Retinal pigment epithelial cell (primary cell): ENCODE measurements around the gene UST.

Source experiments
- DNase-seq: peaks from one replicate; pipeline ENCODE4 v3.0.0-alpha.2; 2010; ENCODE audit warnings: low read depth
- H3K4me3 ChIP-seq: 2 replicates; pipeline ENCODE4 v1.5.1; 2011; ENCODE audit warnings: mild to moderate bottlenecking, low read length, control low read depth, moderate library complexity
- CTCF ChIP-seq: conservative IDR thresholded peaks from 2 replicates; pipeline ENCODE4 v1.5.1; 2011; ENCODE audit warnings: low read depth, low read length, control low read depth, inconsistent platforms

UST gene

DNA sequence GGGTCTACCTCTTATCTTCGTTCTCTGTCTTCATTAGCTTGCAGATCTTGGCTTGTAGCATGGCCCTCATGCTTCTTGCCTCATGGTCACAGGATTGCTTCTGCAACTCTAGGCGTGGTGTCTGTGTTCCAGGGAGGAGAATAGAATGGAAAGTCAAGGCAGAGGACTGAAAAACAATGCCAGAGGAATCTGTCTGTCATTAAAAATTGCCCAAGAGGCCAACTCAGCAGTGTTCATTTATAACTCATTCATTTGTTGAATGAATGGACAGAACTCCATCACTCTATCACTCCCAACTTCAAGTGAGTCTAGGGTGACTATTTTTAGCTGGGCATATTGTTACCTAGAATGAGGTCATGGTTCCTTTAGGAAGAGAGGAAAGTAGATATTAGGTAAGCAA, 179.6 kb downstream of the UST start:
- TF ChIP-seq CTCF: no peak
- H3K4me3 ChIP-seq: no peak overlapping the region
- DNase-seq: no peak

DNA sequence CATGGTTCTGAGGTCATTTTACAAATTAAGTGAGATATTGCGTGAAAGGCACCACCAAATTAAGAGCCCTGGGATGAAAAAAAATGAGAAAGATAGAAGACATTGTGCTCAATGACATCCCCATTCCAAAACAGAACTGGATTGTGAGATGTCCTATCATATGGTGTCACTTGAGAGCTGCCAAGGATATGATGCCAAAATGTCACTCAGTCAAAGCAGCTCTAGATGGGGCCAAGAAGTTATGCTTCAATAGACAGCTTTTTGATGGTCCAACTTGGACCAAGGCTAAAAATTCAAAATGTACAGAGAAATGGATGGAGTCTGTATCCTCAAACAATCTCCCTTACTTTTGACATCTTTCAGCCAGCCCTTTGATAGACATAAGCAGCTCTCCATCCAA, 180.8 kb downstream of the UST start:
- DNase-seq: no peak
- no peak for TF ChIP-seq CTCF
- no peak overlapping the region for H3K4me3 ChIP-seq

DNA sequence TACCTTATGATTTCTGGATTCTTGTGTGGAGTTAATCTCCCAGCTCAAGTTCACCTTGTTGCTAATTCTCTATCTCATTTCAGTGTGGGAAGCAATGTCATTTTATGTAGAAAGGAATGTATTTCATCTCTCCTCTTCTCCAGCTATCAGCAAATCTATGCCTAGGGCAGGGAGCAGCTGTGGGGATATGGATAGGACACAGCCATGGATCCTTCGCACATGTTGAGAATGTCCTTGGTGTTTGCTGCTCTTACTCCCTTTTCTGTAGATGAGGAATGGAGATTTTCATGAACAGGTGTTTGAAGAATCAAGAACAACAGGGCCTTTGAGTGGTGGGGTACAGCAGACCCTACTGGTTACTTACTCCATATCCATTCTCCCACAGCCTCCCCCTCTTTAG, 182.0 kb downstream of the UST start:
- no peak for DNase-seq
- no peak for TF ChIP-seq CTCF
- no peak overlapping the region for H3K4me3 ChIP-seq

DNA sequence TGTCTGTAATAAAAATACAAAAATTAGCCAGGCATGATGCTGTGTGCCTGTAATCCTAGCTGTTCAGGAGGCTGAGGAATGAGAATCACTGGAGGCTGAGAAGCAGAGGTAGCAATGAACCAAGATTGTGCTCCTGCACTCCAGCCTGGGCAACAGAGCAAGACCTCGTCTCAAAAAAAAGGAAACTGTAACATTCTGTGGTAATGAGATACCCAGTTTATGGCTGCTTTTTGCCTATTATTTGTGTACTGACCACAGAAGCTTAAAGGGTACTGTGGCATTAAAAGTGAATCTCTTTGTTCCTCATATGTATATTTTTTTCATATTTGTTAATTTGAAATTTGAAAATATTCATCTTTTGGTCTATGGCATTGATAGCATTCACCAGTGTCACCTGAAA, 185.4 kb downstream of the UST start:
- TF ChIP-seq CTCF: no peak
- H3K4me3 ChIP-seq: no peak overlapping the region
- no peak for DNase-seq

GRCh38 chr6:148932731-148933130, 185.9 kb downstream of the UST start:
- TF ChIP-seq CTCF: no peak
- no peak for DNase-seq
- no peak overlapping the region for H3K4me3 ChIP-seq

DNA sequence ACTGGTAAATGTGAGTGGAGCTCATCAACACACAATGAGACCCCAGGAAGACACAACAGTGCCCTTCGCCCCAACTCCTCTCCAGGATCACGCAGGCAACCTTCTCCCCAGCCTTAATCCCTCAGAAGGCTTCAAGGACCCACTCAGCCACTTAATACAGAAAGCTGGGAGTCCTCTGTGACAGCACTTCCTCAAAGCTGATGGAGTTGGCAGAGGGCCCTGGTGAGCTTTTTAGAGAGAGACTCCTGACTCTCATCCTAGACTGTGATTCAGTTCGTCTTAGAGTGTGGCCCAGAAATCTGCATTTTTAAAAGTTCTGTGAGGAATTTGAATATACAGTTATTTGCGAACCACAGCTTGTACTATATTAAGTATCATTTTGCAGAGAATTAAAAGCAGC, 187.7 kb downstream of the UST start:
- DNase-seq: no peak
- H3K4me3 ChIP-seq: no peak overlapping the region
- TF ChIP-seq CTCF: no peak

- TF ChIP-seq CTCF: no peak
- DNase-seq: no peak
- no peak overlapping the region for H3K4me3 ChIP-seq
Measured at GRCh38 chr6:148934961-148935360, 188.1 kb downstream of the UST start.
